Duodenal mucosa (tissue), 2 donors: ENCODE data around the gene RASA1.

Experiments
- H3K27ac ChIP-seq: one replicate; pipeline ENCODE4 v1.7.0; 2013; ENCODE audit warnings: low read depth, low read length
- H3K27me3 ChIP-seq, 2 donors: one replicate each; pipeline ENCODE4 v1.7.0; 2013; ENCODE audit warnings: low read length in 2 of 2, control low read depth in 1 of 2; ENCODE audit not compliant: insufficient read depth in 2 of 2, control insufficient read depth in 1 of 2
- H3K36me3 ChIP-seq, 2 donors: one replicate each; pipeline ENCODE4 v1.7.0; 2013; ENCODE audit warnings: low read length in 2 of 2, control low read depth in 1 of 2; ENCODE audit not compliant: insufficient read depth in 2 of 2, control insufficient read depth in 1 of 2
- H3K4me1 ChIP-seq, 2 donors: one replicate each; pipeline ENCODE4 v1.7.0; 2013; ENCODE audit warnings: low read length in 2 of 2, control low read depth in 1 of 2; ENCODE audit not compliant: insufficient read depth in 2 of 2, control insufficient read depth in 1 of 2
- H3K4me3 ChIP-seq, 2 donors: one replicate each; pipeline ENCODE4 v1.7.0; 2013; ENCODE audit warnings: low read length in 2 of 2, low read depth in 1 of 2
- H3K9ac ChIP-seq, 2 donors: one replicate each; pipeline ENCODE4 v1.7.0; 2013; ENCODE audit warnings: low read length in 2 of 2, low read depth in 1 of 2
- H3K9me3 ChIP-seq, 2 donors: one replicate each; pipeline ENCODE4 v1.7.0; 2013; ENCODE audit warnings: low read length in 2 of 2, control low read depth in 1 of 2; ENCODE audit not compliant: control insufficient read depth in 1 of 2

RASA1 gene

GRCh38 chr5:87382224-87382623 lies 114.5 kb downstream of the RASA1 start:
- Histone ChIP-seq H3K27ac (no peak overlapping the region), H3K4me3 (no peak overlapping the region), H3K27me3 (no peaks in the 10 kb centered on the region), H3K9ac (no peak overlapping the region), H3K36me3 (peaks cover 19 to 49% of the 10 kb centered on the region in 2 donors), H3K9me3 (no peaks in the 10 kb centered on the region), H3K4me1 (no peaks in the 10 kb centered on the region)

- Histone ChIP-seq H3K4me3 (no peak overlapping the region), H3K9me3 (no peaks in the 10 kb centered on the region), H3K9ac (no peak overlapping the region), H3K36me3 (peaks cover 18 to 49% of the 10 kb centered on the region in 2 donors), H3K27ac (no peak overlapping the region), H3K4me1 (peaks cover 2 to 3% of the 10 kb centered on the region in 2 donors), H3K27me3 (no peaks in the 10 kb centered on the region)
Measured at GRCh38 chr5:87383216-87383615, 115.5 kb downstream of the RASA1 start.

- no peaks in the 10 kb centered on the region for H3K27me3 ChIP-seq
- H3K4me3 ChIP-seq = no peak overlapping the region
- H3K9ac ChIP-seq = no peak overlapping the region
- peaks cover 9% of the 10 kb centered on the region in 2 donors for H3K4me1 ChIP-seq
- peaks cover 13 to 51% of the 10 kb centered on the region in 2 donors for H3K36me3 ChIP-seq
- H3K27ac ChIP-seq = no peak overlapping the region
- no peaks in the 10 kb centered on the region for H3K9me3 ChIP-seq
Measured at GRCh38 chr5:87385802-87386201, 118.1 kb downstream of the RASA1 start.

GRCh38 chr5:87388129-87388528 lies 120.4 kb downstream of the RASA1 start:
- Histone ChIP-seq H3K4me3 (no peak overlapping the region), H3K27ac (no peak overlapping the region), H3K36me3 (peaks cover 28 to 69% of the 10 kb centered on the region in 2 donors)

GRCh38 chr5:87389296-87390034 lies 121.8 kb downstream of the RASA1 start:
- no peak overlapping the region for H3K9ac ChIP-seq
- no peak overlapping the region for H3K4me3 ChIP-seq
- peaks cover 9 to 16% of the 10 kb centered on the region in 2 donors for H3K4me1 ChIP-seq
- no peaks in the 10 kb centered on the region for H3K9me3 ChIP-seq
- H3K36me3 ChIP-seq = peaks cover 33 to 82% of the 10 kb centered on the region in 2 donors
- no peak overlapping the region for H3K27ac ChIP-seq
- no peaks in the 10 kb centered on the region for H3K27me3 ChIP-seq

More at GRCh38 chr5:87388129-87388528, 120.4 kb downstream of the RASA1 start:
- Histone ChIP-seq H3K9me3 (no peaks in the 10 kb centered on the region), H3K27me3 (no peaks in the 10 kb centered on the region), H3K9ac (no peak overlapping the region), H3K4me1 (peaks cover 9 to 11% of the 10 kb centered on the region in 2 donors)

- H3K36me3 ChIP-seq = peaks cover 33 to 85% of the 10 kb centered on the region in 2 donors
- no peak overlapping the region for H3K27ac ChIP-seq
- H3K9ac ChIP-seq = no peak overlapping the region
- H3K9me3 ChIP-seq = no peaks in the 10 kb centered on the region
- H3K4me1 ChIP-seq = peaks cover 9 to 21% of the 10 kb centered on the region in 2 donors
- no peak overlapping the region for H3K4me3 ChIP-seq
- H3K27me3 ChIP-seq = no peaks in the 10 kb centered on the region
Measured at GRCh38 chr5:87390075-87390474, 122.4 kb downstream of the RASA1 start.

- no peaks in the 10 kb centered on the region for H3K27me3 ChIP-seq
- H3K4me1 ChIP-seq = peaks cover 9 to 22% of the 10 kb centered on the region in 2 donors
- H3K27ac ChIP-seq = no peak overlapping the region
- no peak overlapping the region for H3K4me3 ChIP-seq
- peaks cover 33 to 89% of the 10 kb centered on the region in 2 donors for H3K36me3 ChIP-seq
- H3K9me3 ChIP-seq = no peaks in the 10 kb centered on the region
- H3K9ac ChIP-seq = no peak overlapping the region
Measured at GRCh38 chr5:87390576-87391199, 123.0 kb downstream of the RASA1 start.

- H3K4me3 ChIP-seq = no peak overlapping the region
- H3K9me3 ChIP-seq = no peaks in the 10 kb centered on the region
- no peaks in the 10 kb centered on the region for H3K27me3 ChIP-seq
- no peak overlapping the region for H3K27ac ChIP-seq
- peaks cover 9 to 22% of the 10 kb centered on the region in 2 donors for H3K4me1 ChIP-seq
- peaks cover 39 to 93% of the 10 kb centered on the region in 2 donors for H3K36me3 ChIP-seq
- no peak overlapping the region for H3K9ac ChIP-seq
Measured at GRCh38 chr5:87392170-87392569, 124.5 kb downstream of the RASA1 start.

GRCh38 chr5:87392801-87393200 lies 125.1 kb downstream of the RASA1 start:
- Histone ChIP-seq H3K36me3 (peaks cover 42 to 92% of the 10 kb centered on the region in 2 donors), H3K9ac (no peak overlapping the region), H3K4me1 (peaks cover 9 to 22% of the 10 kb centered on the region in 2 donors), H3K4me3 (no peak overlapping the region), H3K27me3 (no peaks in the 10 kb centered on the region), H3K27ac (no peak overlapping the region), H3K9me3 (no peaks in the 10 kb centered on the region)

GRCh38 chr5:87393331-87393730 lies 125.6 kb downstream of the RASA1 start:
- Histone ChIP-seq H3K9ac (no peak overlapping the region), H3K27ac (no peak overlapping the region), H3K4me1 (peaks cover 6 to 17% of the 10 kb centered on the region in 2 donors), H3K27me3 (no peaks in the 10 kb centered on the region), H3K9me3 (no peaks in the 10 kb centered on the region), H3K4me3 (no peak overlapping the region), H3K36me3 (peaks cover 42 to 92% of the 10 kb centered on the region in 2 donors)
